MM.1S (cell line): ENCODE results near the gene CC2D2A.

Experiments
- DNase-seq: peaks from one replicate; pipeline ENCODE4 v3.0.0-alpha.2; 2015
- H2AFZ ChIP-seq: fragments of 300-600 bp; sonication (generic); 2 replicates; pipeline ENCODE4 v1.6.0; 2016; ENCODE audit warnings: antibody characterized with exemption, low read length
- H3F3A ChIP-seq: fragments of 300-600 bp; sonication (generic); 2 replicates; pipeline ENCODE4 v1.6.1; 2016; ENCODE audit warnings: mild to moderate bottlenecking, antibody characterized with exemption, low read length, moderate library complexity, mixed read lengths; ENCODE audit not compliant: insufficient read depth
- H3K27ac ChIP-seq: fragments of 300-600 bp; sonication (generic); 2 replicates; pipeline ENCODE4 v1.5.1; 2016; ENCODE audit warnings: mild to moderate bottlenecking, low read length
- H3K27me3 ChIP-seq: fragments of 300-600 bp; sonication (generic); replicated peaks from 2 replicates; pipeline ENCODE4 v1.6.0; 2016; ENCODE audit warnings: low read length; ENCODE audit not compliant: insufficient read depth
- H3K36me3 ChIP-seq: fragments of 300-600 bp; sonication (generic); replicated peaks from 2 replicates; pipeline ENCODE4 v1.6.1; 2016; ENCODE audit warnings: mild to moderate bottlenecking, low read length, mixed read lengths; ENCODE audit not compliant: insufficient read depth
- H3K4me1 ChIP-seq: fragments of 300-600 bp; sonication (generic); 2 replicates; pipeline ENCODE4 v1.6.1; 2016; ENCODE audit warnings: low read length, mixed read lengths
- H3K4me2 ChIP-seq: fragments of 300-600 bp; sonication (generic); 2 replicates; pipeline ENCODE4 v1.6.0; 2016; ENCODE audit warnings: low read depth, low read length
- H3K4me3 ChIP-seq: fragments of 300-600 bp; sonication (generic); 2 replicates; pipeline ENCODE4 v1.5.1; 2016; ENCODE audit warnings: low read length, mixed read lengths
- H3K79me2 ChIP-seq: fragments of 300-600 bp; sonication (generic); 2 replicates; pipeline ENCODE4 v1.6.1; 2016; ENCODE audit warnings: mixed run types, low read length, mixed read lengths
- H3K9ac ChIP-seq: fragments of 300-600 bp; sonication (generic); 2 replicates; pipeline ENCODE4 v1.6.1; 2016; ENCODE audit warnings: low read length, mixed read lengths
- H3K9me2 ChIP-seq: fragments of 300-600 bp; sonication (generic); replicated peaks from 2 replicates; pipeline ENCODE4 v1.6.1; 2016; ENCODE audit warnings: mild to moderate bottlenecking, low read length, mixed read lengths; ENCODE audit not compliant: insufficient read depth
- H3K9me3 ChIP-seq: fragments of 300-600 bp; sonication (generic); replicated peaks from 2 replicates; pipeline ENCODE4 v1.6.1; 2016; ENCODE audit warnings: mild to moderate bottlenecking, low read length, mixed read lengths; ENCODE audit not compliant: insufficient read depth
- H4K20me1 ChIP-seq: fragments of 300-600 bp; sonication (generic); 2 replicates; pipeline ENCODE4 v1.6.1; 2016; ENCODE audit warnings: mild to moderate bottlenecking, low read length, moderate library complexity, mixed read lengths; ENCODE audit not compliant: insufficient read depth
- CTCF ChIP-seq: fragments of 300-600 bp; sonication (generic); IDR thresholded peaks from 2 replicates; pipeline ENCODE4 v1.5.1; 2016; ENCODE audit warnings: antibody characterized with exemption, low read length, mixed read lengths
- EZH2 ChIP-seq: fragments of 300-600 bp; sonication (generic); optimal IDR thresholded peaks from 2 replicates; pipeline ENCODE3; 2017; ENCODE audit warnings: low read depth, mild to moderate bottlenecking, antibody characterized with exemption, low read length, mixed read lengths
- EZH2phosphoT487 ChIP-seq: fragments of 300-600 bp; sonication (generic); IDR thresholded peaks from 2 replicates; pipeline ENCODE4 v1.6.1; 2018; ENCODE audit warnings: antibody characterized with exemption, low read length

Gene CC2D2A

GRCh38 chr4:15550491-15550890, 80.8 kb downstream of the CC2D2A start:
- Histone ChIP-seq H3F3A (no peaks in the 10 kb centered on the region), H4K20me1 (no peaks in the 10 kb centered on the region), H3K79me2 (no peaks in the 10 kb centered on the region), H3K4me2 (no peak overlapping the region), H2AFZ (no peak overlapping the region), H3K4me3 (no peak overlapping the region), H3K27me3 (no peaks in the 10 kb centered on the region), H3K9ac (no peak overlapping the region), H3K9me2 (no peaks in the 10 kb centered on the region), H3K9me3 (no peaks in the 10 kb centered on the region), H3K36me3 (no peaks in the 10 kb centered on the region), H3K4me1 (no peaks in the 10 kb centered on the region; the same call in 1 of the 2 replicates), H3K27ac (no peak overlapping the region; the same call in 1 of the 2 replicates)
- no peak for TF ChIP-seq EZH2
- TF ChIP-seq CTCF = no peak
- no peak for TF ChIP-seq EZH2phosphoT487
- DNase-seq = no peak

DNA sequence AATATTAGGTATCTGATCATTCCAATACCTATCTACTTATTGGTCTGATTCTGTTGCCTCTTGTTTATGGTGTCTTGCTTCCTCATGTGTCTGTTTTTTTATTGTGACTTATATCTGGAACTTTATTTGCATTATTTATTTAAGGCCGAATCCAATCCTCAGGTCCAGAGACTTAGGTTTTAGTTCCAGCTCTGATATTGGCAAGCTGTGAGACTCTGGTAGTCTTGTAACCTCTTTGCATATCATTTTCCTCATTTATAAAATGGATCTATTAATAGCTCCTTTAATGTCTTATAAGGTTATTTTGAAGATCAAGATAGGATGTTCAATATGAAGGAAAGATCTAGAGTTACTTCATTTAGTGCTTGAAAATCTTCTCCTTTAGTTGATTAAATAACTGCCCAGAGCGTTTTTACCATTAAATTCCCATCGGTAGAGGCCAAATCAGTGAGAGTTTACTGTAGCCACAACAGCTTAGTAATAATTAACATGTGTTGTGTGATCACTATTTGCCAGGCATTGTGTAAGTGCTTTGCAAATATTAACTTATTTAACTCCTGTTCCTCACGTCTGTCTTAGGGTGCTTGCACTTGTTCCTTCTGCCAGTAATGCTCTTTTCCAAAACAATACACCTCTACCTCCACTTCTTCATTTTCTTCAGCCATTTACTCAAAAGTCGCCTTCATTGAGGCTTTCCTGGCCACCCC, 82.2 kb downstream of the CC2D2A start:
- Histone ChIP-seq H3K27ac (no peak overlapping the region), H4K20me1 (no peaks in the 10 kb centered on the region), H3K9me3 (no peaks in the 10 kb centered on the region), H3K79me2 (no peaks in the 10 kb centered on the region), H3K4me3 (no peak overlapping the region), H3K9me2 (no peaks in the 10 kb centered on the region), H3K9ac (no peak overlapping the region), H3K4me2 (no peak overlapping the region), H2AFZ (no peak overlapping the region), H3F3A (no peaks in the 10 kb centered on the region), H3K4me1 (no peaks in the 10 kb centered on the region; the same call in 1 of the 2 replicates), H3K27me3 (no peaks in the 10 kb centered on the region), H3K36me3 (no peaks in the 10 kb centered on the region)
- no peak for DNase-seq
- TF ChIP-seq EZH2 (no peak), CTCF (no peak), EZH2phosphoT487 (no peak)

DNA sequence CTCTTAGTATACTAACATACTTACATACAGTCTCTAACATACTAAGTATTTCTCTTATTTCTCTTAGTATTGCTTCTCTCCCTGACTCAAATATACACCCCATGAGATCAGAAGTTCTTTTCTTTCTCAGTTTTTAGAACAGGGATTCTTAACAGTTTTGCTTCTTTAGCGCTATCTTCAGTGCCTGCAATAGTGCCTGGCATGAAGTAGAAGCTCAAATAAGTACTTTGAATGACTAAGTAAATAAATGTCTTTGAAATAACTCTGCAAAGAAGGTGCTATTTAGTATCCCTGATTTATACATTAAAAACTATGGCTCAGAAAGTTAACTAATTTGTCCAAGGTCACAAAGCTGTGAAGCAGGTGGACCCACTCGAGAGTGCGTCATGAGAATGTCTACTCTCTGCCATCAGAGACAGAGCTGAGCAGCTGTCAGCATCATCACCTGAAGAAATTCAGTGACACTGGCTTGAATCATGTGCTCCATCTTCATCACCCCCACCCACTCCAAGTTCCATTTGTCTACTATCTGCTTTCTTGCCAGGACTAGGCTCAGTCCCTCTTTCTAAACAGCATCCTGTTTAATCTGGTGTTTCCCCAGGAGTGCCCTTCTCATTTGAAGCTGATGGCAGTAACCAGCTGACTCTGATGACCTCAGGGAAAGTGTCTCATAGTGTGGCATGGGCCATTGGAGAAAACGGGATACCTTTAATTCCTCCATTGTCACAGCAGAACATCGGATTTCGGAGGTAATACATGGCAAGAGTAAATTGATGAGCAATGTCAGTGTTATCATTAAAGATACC, 83.1 kb downstream of the CC2D2A start:
- Histone ChIP-seq H3K9ac (no peak overlapping the region), H3K4me1 (no peaks in the 10 kb centered on the region), H3K27ac (no peak overlapping the region), H3K4me2 (no peak overlapping the region), H3K27me3 (no peaks in the 10 kb centered on the region), H3K9me2 (no peaks in the 10 kb centered on the region), H3K36me3 (no peaks in the 10 kb centered on the region), H4K20me1 (no peaks in the 10 kb centered on the region), H3K4me3 (no peak overlapping the region), H3K9me3 (no peaks in the 10 kb centered on the region), H3K79me2 (no peaks in the 10 kb centered on the region), H2AFZ (no peak overlapping the region), H3F3A (no peaks in the 10 kb centered on the region)
- no peak for DNase-seq
- TF ChIP-seq EZH2 (no peak), CTCF (no peak), EZH2phosphoT487 (no peak)
